NCI-H524 treated with DMSO at 0.1 percent for 48 hours (cell line): ENCODE measurements around the gene CT47C1.
"Not testable (repeated sequence)": the region's sequence is repeated elsewhere in the genome, so short reads cannot be mapped to it uniquely, and the experiment has no call there.

ENCODE experiments used
- DNase-seq: peaks from one replicate; lab custom pipeline; 2025; lab: John Stamatoyannopoulos, UW

The CT47C1 gene

DNA sequence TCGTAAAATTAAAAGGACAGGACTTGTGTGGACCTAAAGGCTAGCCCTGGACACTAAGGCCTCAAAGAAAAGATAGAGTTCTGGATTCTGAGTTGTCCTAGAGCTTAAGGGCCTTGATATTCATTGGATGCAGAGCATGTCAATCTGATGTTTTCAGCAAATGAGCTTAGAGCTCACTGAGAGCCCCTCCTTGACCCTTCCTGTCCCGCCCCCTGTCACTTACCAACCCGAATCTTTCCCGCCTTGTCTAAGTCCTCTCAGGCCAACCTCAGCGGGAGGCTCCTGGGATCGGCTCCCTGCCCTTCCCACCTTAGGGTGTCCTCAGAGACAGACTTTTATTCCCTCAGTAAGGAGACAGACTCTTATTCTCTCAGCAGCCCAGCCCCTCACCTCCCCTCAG, at the start of gene CT47C1:
Gene CT47C1, plus strand, starts transcription at position 250 of the 400 bp plus-strand sequence. CDS start 233 bp downstream, outside the sequence.
- DNase-seq = no peak

DNA sequence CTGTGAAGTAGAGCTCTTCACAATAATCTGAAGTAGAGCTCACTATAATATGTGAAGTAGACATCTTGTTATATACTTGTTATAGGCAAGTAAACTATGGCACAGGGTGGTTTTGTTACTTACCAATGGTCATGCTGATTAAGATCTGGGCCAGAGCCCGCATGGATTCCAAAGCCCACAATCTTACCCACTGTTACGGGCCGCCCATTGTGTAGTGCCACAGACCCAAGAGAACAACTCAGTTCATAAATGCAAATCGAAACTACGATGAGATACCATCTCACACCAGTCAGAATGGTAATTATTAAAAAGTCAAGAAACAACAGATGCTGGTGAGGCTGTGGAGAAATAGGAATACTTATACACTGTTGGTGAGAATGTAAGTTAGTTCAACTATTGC, 46.9 kb upstream of the CT47C1 start:
- DNase-seq = no peak

DNA sequence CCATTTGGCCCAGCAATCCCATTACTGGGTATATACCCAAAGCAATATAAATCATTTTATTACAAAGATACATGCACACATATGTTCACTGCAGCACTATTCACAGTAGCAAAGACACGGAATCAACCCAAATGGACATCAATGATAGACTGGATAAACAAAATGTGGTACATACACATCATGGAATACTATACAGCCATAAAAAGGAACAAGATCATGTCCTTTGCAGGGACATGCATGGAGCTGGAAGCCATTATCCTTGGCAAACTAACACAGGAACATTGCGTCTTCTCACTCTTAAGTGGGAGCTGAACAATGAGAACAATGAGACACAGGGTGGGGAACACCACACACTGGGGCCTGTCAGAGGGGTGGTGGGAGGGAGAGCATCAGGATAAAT, 46.4 kb upstream of the CT47C1 start:
- not testable (repeated sequence) for DNase-seq

DNA sequence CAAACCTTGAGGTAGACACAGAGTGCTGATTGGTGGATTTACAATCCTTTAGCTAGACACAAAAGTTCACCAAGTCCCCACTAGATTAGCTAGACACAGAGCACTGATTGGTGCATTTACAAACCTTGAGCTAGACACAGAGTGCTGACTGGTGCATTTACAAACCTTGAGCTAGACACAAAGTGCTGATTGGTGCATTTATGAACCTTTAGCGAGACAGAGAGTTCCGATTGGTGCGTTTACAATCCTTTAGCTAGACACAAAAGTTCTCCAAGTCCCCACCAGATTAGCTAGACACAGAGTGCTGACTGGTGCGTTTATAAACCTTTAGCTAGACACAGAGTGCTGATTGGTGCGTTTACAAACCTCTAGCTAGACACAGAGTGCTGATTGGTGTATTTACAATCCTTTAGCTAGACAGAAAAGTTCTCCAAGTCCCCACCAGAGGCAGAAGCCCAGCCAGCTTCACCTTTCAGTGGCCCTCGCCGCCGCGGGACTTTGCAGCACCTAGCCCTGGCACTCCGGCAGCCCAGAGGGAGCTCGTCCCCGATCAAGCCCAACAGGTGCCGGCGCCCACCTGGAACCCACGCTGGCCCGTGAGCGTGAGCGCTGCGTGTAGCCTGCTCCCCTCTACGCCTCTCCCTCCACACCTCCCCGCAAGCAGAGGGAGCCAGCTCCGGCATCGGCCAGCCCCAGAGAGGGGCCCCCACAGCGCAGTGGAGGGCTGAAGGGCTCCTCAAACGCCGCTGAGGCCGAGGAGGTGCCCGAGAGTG, 44.6 kb upstream of the CT47C1 start:
- not testable (repeated sequence) for DNase-seq

DNA sequence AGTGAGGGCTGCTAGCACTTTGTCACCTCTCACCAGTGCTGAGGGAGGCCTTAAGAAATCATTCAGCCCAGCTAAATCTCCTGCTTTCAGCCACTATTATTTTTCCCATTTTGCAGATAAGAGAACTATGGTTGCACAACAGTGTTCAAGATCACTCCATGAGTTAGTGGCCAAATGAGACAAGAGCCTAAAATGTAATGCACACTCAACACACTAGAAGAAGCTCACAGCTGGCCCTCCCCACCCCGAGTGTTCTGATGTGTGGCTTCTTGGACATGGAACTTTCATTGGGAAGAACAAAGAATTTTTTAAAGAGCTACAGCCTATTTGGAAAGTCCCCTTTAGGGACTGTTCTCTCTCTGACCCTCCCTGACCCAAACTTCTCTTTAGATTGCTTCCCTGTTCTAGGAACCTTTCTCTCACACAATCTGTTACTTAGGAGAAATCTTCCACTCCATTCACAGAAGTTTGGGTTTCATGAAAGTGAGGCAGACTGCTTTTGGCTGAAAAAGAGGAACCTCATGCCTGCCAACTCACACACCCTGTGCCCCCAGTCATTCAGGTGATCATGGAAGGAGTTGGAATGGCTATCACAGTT, 44.0 kb upstream of the CT47C1 start:
- no peak for DNase-seq

DNA sequence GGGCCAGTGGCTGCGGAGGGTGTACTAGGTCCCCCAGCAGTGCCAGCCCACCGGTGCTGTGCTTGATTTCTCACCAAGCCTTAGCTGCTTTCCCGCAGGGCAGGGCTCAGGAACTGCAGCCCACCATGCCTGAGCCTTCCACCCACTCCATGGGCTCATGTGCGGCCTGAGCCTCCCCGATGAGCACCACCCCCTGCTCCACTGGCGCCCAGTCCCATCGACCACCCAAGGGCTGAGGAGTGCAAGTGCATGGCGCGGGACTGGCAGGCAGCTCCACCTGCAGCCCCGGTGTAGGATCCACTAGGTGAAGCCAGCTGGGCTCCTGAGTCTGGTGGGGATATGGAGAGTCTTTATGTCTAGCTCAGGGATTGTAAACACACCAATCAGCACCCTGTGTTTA, 43.1 kb upstream of the CT47C1 start:
- DNase-seq = not testable (repeated sequence)

DNA sequence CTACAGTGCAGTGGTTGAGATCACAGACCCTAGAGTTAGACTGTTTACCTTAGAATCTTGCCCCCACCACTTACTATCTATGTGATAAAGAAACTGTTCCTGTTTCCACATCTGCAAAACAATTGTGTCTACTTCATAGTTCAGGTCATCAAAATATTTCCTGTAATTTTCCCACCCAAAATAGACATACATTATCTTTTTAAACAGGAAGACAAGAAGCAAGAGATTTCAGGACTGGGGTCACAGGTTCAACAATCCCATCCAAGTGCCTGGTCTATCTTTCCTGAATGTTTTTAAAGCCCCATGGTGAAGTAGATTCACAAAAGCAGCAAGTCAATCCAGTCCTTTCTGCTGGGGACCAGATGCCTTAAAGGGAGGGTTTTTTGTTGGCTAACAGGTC, 41.8 kb upstream of the CT47C1 start:
- no peak for DNase-seq

DNA sequence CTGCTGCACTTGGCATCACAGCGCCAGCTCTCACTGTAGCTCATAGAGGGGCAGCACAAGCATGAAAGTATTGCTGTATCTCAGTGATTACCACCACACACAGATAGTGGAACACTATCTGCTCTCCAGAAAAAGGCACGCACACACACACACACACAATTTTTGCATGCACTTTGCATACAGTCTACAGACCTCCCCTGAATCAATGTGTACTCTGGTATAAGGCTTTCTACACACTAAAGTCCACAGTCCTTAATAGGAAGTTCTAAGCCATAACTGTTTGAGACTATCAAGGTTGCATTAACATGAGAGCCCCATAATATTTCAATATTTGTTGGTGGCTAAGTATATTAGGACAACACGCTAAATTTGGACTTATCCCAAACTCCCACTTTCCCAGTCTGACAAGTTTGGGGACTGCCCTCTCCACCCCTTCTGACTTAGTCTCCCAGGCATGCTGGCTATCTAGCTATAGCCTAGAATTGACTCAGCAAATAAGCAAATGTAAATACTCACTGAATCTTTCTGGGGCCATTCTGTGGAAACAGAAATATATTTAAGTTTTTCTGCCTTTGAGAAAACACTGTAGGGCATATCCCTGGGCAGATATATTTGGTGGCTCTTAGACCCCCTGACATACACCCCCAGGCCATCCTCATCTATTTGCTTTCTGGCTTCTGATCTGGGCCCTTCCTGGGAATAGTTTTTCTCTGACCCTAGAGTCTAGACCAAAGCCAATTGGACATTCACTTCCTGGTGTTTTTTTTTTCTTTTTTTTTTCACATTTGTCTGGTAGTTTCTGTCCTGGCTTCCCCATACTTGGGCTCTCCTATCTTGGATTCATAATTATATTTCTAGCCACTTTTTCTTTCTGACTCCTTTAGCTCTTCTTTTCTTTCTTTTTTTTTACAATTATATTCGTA, 36.4 kb upstream of the CT47C1 start:
- no peak for DNase-seq

DNA sequence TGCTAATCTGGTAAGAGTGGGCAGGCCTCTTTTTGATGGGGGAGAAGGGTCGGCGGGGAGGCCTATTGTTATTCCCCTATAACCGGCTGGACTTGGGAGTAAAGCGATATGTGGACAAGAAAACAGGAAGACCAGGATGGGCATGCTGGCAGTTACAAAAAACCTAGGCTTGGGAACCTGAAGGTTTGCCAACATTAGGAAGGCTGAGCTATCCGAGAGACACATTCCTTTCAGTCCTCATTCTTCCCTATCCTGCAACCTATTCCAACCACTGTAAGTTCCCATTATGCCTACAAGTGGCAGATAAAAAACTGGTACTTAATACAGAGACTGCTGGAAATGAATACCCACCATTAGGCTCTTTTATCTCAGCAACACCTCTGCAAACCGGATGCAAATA, 32.4 kb upstream of the CT47C1 start:
- DNase-seq = no peak

DNA sequence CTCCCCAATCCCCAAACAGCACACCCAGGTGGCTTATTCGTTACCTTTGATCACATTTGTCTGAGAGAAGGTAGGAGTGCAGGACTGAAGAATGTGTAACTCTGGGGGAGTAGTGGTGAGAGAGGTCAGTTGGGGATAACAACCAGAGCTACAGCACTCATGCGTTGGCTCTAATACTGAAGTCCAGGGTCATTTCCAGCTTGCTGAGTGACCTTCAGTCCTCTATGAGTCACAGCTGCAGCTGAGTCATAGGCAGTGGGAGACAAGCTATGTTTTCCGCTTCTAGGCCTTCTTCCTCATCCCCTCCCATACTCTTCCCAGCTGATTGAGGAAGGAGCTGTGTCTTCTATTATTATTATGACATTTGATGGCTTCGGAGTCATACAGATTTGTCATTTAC, 31.6 kb upstream of the CT47C1 start:
- DNase-seq = no peak

DNA sequence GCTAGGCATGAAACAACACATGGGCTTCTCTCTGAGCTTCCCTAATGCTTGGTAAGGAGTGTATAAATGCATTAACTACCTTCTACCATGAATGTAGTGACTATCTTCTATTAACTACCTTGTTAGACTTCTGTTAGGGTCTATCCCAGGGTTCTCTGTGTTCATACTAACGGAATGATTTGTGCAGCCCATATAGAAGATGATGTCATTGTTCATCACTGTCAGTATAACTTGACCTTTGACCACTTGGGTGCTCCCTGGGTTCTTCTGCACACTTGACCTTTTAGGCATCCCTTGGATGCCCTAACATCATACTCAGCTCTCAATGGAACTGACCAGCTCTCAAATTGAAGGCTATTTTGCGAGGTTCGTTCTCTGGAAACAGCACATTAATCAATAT, 30.8 kb upstream of the CT47C1 start:
- no peak for DNase-seq

DNA sequence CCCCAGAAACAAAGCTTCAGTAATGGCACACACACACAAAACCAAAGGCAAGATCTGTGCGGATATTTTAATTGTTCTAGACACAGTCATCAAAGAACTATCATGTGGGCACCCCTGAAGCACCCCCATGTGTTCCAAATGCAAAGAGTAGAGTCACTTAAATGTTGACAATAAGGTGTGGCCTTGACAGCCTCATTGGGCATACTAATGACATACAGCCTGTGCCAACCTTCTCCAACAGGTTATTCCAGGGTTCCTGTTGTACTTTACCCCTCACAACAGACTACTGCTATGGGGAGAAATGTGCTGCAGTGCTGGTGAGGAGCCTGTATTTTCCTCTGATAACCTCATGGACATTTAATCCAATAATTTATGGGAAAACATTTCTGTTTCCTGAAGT, 29.8 kb upstream of the CT47C1 start:
- DNase-seq = no peak

DNA sequence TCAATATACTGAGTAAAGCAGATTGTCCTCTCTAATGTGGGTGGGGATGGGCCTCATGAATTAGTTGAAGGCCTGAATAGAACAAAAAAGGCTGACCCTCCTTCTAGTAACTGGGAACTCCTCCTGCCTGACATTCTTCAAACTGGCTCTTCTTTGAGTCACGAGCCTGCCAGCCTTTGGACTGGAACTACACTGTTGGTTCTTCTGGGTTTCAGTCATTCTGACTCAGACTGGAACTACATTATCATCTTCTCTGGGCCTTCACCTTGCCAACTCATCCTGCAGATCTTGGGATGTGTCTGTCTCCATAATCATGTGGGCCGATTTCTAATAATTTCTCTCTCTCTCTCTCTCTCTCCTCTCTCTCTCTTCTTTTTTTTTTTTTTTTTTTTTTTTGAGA, 26.9 kb upstream of the CT47C1 start:
- DNase-seq = no peak

DNA sequence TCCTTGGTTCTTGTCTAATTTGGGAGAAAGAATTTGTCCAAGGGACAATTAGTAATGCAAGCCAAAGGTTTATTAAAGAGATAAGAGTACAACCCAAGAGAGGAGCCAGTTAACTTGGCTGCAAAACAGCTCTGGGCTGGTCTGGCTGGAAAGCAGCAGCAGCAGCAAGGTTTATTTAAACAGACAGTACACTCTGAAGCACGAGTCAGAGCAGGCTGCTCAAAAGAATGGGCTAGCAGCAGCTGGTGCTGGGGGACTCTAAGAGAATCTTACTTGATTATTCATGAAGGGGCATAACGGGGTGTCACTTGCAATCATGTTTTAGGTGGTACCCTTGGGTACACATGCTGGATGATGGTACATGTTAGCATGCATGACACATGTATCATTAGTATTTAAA, 17.1 kb upstream of the CT47C1 start:
- DNase-seq = no peak

DNA sequence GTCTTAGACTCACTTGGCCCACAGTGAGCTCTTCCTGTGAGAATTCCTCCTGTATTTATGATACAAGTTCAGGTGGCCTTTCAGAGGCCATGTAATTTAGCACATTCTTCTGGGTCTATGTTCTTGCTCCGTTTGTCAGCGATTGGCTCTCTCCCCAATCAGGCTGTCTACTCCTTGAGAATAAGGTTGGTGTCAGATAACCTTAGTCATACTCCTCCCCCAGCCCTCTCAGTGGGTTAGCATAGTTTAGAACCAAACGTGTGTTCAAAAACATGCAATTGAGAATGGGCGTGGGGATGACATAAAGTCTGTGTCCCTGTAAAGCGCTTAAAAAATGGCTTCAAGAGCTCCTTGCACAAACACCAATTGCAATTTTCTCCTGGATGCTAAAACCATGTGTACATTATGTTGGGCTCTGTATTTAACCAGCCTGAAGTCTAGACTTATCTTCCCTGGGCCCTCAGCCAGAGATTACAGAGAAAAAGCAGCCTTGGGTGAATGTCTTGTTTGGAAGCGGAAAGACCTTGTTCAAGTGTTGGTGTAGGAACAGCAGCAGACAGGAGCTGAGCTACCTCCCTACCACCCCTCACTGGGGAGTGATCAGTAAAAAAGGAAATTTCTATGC, 9.9 kb upstream of the CT47C1 start:
- no peak for DNase-seq

DNA sequence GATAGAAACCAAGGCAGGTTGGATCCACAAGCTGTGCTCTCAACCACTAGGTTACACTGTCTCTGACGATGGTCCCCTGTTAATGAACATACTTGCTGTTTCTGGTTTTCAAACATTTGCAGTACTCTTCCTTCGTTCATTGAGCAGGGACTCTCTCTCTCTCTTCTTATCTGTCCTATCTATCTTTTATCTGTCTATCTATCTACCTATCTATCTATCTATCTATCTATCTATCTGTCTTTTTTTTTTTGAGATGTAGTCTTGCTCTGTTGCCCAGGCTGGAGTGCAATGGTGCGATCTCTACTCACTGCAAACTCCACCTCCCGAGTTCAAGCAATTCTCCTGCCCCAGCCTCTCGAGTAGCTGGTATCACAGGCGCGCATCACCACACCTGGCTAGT, 9.4 kb upstream of the CT47C1 start:
- no peak for DNase-seq

DNA sequence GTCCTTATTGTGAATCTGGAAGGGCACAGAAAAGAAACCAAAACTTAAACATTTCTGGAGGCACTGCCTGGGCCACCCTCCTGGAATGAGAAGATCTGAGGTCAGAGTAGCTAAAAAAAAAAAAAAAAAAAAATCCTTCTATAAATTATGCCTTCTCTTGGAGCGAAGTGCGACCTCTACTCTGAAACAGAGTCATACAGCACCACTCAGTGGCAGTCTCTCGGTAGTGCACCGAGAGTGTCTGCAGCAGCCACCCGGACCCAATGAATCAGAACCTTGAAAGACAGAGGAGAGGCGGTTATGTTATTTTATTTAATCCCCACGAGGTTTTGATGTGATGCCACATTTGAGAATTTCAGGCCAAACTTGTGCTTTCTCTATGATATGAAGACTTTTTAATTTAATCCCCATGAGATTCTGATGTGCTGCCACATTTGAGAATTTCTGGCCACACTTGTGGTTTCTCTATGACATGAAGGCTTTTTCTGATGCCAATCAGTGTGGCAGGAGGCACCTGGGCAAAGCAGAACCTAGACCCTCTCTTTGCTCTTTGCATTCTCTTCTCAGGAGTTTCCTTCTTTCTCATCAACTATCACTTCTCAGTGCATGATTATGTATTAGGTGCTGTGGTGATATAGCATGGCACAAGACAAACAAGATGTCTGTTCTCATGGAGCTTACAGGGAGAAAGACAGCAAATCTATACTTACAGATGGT, 5.6 kb upstream of the CT47C1 start:
- DNase-seq = peak; percentile 1

DNA sequence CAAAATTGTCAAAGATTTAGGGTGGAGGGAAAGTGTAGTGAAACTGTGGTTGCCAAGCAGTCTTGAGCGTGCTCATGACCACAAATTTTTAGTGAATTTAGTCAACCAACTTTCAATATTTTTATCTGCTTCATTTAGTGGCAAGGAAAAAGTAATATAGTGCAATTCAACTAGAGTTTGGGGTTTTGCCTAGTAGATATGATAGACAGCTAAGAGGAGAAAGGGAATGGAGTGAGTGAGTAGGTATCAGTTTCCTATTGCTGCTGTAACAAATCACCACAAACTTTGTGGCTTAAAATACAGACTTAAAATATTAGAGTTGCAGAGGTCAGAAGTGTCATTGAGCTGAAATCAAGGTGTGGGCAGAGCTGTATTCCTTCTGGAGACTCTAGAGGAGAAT, 3.7 kb upstream of the CT47C1 start:
- DNase-seq = no peak

DNA sequence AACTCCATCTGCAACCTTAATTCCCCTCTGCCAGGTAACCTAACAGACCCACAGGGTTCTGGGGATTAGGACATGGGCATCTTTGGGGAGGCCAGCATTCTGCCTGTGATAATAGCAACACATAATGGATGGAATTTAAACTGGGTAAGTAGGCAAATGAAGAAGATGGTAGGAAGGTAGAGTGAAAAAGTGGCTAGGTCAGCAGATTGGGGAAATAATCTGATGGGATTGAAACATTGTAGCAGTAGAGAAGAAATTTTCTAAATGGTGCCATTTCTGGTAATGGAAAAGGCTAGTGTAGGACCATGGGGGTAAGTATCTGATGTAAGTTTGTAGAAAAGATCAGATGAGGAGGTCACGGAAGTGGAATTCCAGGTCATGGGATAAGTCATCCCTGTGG, 3.0 kb upstream of the CT47C1 start:
- DNase-seq = no peak

DNA sequence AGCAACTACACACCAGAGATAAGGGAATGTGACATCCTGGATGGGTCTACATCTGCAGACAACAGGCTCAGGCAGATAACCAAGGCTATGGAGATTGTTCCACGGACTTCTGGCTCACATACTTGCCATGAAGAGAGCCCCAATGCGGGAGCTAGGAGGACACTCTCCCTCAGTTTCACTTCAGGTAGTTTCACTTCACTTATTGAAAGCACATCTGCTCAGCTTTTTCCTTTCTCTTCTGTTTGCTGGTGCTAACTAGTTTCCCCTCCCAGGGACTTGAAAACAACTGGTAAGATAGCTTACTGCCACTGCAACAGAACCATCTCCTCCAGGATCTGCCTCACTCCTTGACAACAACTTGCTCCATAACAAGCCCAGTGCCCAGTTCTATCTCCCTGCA, 1.4 kb upstream of the CT47C1 start:
- no peak for DNase-seq

DNA sequence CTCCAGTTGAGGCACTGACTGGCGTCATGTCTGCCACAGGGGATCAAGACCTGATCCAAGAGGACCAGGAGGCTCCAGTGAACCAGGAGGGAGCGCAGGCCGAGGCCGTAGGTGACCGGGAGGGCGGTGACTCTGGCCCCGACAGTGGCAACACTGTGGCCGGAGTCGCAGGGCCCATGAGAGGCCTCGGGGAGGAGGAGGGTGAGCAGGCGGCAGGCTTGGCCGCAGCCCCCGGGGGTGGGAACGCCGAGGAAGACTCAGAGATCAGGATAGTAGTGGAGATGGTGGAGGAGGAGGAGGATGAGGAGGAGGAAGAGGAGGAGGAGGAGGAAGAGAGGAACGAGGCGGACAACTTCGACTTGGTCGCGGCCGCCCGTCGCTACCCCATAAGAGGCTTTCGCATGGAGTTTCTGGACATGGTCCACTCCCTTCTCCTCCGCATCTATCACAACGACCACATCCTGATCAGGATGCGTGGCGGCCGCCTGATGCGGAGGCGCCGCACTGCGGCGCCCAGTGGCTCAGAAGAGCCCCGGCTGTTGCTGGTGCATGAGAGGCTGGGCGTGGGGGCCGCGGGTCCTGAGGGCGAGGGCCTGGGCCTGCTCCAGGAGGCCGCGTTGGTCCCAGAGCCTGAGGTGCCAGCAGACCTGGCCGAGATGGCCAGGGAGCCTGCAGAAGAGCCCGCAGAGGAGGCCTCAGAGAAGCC, 560 bp downstream of the CT47C1 start:
- DNase-seq = no peak
